Gastrocnemius medialis (tissue), 4 donors: ENCODE measurements around the gene PKN1.

Source experiments
- CTCF ChIP-seq, 5 experiments: fragments of 450-650 bp in 3 of 5; fragments of 200-600 bp in 2 of 5; sonication (generic) in 2 of 5; IDR thresholded peaks in 4 of 5; conservative IDR thresholded peaks in 1 of 5; 1 replicate in 4 of 5; 2 replicates in 1 of 5; pipeline ENCODE4 v1.5.1; 2016 to 2019; ENCODE audit warnings: antibody characterized with exemption in 5 of 5, mild to moderate bottlenecking in 3 of 5, moderate library complexity in 3 of 5
- POLR2A ChIP-seq, 2 donors: fragments of 450-650 bp; IDR thresholded peaks; one replicate each; pipeline ENCODE4 v1.6.1; 2017; ENCODE audit warnings: antibody characterized with exemption in 2 of 2, mild to moderate bottlenecking in 2 of 2, moderate library complexity in 2 of 2

- TF ChIP-seq CTCF (IDR thresholded peaks at IDR 0.05 in 4 of 5, conservative IDR thresholded peaks at IDR 0.05 in 1 of 5) (no peak), POLR2A (IDR thresholded peaks at IDR 0.05) (no peak)
These were observed 2.4 kb downstream of the PKN1 start for GRCh38 chr19:14435320-14436050.
